Measurements from ENCODE around the gene CTXND1.

DNA sequence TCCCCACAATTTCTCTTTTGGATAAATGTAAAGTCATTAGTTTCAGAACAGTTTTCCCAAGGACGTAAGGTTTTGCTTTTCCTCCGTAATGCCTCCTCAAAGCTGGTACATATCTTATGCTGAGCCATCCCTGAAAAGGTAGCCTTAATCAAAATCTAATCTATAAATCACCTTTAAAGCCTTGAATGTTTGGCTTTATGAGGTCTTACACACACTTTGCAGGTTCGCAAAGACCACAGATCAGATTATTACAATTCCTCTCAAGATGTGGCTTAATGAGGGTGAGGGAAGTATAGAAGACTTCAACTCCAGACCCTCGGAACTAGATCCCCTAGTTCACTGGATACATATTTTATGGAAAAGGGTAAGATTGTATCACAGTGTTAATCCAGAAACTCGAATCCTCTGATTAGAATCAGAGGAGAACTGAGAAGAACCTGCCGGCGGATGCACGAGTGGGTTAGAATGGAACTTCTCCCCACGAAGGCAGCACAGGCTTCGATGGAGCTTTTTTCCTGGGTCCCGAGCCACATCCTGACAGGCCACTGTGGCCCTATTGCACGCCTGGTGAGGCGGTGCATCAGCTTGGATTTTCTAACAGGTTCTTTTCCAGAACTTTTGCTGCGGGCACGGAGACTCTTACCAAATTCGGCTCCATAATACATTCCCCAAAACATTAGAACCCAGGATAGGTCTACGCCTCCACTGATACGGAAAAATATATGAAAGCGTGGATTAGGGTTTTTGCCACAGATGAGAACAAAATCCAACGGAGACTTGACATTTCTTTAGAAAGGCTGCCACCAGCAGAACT, 1.2 kb downstream of the CTXND1 start:
- TF ChIP-seq, protein P1, sequence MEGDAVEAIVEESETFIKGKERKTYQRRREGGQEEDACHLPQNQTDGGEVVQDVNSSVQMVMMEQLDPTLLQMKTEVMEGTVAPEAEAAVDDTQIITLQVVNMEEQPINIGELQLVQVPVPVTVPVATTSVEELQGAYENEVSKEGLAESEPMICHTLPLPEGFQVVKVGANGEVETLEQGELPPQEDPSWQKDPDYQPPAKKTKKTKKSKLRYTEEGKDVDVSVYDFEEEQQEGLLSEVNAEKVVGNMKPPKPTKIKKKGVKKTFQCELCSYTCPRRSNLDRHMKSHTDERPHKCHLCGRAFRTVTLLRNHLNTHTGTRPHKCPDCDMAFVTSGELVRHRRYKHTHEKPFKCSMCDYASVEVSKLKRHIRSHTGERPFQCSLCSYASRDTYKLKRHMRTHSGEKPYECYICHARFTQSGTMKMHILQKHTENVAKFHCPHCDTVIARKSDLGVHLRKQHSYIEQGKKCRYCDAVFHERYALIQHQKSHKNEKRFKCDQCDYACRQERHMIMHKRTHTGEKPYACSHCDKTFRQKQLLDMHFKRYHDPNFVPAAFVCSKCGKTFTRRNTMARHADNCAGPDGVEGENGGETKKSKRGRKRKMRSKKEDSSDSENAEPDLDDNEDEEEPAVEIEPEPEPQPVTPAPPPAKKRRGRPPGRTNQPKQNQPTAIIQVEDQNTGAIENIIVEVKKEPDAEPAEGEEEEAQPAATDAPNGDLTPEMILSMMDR (conservative IDR thresholded peaks at IDR 0.05; ENCODE audit: low read length) = no peak
- no peak for TF ChIP-seq EZH2phosphoT487 (IDR thresholded peaks at IDR 0.05; ENCODE audit: borderline replicate concordance, low read depth, low read length)

All from OCI-LY7 (cell line).